SKM-1 (cell line): ENCODE measurements around the gene KCNQ2.

Experiments used
- DNase-seq: peaks from one replicate; lab custom pipeline; 2025; ENCODE audit not compliant: unreplicated experiment; lab: John Stamatoyannopoulos, UW

Gene KCNQ2

GRCh38 chr20:63455568-63455859, 16.9 kb downstream of the KCNQ2 start:
- DNase-seq: no peak

DNA sequence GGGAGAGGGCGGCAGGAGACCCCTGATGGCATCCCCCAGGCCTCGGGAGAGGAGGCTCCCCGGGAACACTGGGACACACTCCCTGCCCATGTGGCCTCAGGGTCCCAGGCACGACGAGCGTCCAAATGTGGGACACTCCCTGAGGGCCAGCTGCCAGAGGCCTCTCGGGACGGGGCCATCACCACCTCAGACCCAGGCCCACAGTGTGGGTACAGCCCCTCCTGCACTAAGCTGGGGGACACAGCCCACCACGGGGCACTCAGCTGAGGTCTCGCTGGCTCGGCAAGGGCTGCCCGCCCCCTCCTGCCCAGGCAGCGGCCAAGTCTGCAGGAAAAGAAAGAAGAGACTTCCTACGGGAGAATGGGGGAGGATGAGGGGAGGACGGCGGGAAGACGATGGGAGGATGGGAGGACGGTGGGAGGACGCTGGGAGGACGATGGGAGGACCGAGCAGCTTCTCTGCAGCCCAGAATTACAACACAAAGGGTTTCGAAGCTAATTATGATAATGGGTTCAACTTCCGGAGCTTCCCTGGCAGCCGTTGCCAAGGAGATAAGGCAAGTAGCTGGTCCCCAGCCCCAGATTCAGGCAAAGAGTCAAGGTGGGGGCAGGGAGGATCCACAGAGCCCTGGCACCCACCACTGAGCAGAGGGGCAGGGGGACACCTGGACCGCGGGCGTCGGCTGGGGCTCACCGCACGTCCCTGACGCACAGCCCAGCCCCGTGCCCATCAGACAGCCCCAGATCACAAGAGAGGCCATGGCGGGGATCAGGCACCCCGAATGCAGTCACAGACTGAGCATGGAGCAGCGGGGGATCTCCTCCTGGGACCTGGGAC, 17.5 kb downstream of the KCNQ2 start:
- DNase-seq: no peak

DNA sequence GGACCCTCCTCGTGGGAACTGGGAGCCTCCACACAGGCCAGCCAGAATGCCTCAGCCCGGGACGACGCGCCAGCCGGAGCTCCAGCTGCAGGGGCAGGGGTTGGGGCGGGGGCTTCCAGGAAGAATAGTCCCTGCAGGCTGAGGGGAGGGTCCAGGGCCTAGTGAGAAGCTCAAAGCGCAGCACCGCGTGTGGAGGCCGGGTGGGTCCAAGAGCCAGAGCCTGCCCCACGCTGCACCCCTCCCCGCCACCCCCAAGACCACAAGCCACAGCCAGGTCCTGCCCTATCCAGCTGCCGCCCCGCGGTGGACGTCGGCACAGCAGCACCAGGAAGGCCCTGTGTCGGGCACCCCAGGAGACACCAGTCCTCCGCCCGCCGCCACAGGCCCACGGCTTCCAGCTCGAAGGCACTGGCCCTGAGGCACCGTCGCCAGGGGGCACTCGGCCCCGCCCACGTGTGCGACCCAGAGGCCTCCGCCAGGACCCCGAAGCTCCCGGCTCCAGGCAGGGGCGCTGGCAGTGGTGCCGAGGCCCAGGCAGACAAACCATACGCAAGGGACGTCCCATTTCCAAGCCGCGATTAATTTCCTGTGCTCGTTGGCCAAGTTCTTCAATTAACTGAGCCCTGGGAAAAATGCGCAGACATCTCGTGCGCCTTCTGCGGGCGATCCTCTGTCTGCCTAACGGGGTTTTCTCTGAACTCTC, 19.5 kb downstream of the KCNQ2 start:
- no peak for DNase-seq

- DNase-seq: no peak
Measured at GRCh38 chr20:63452341-63452740, 20.1 kb downstream of the KCNQ2 start.

GRCh38 chr20:63451821-63452220, 20.6 kb downstream of the KCNQ2 start:
- no peak for DNase-seq

DNA sequence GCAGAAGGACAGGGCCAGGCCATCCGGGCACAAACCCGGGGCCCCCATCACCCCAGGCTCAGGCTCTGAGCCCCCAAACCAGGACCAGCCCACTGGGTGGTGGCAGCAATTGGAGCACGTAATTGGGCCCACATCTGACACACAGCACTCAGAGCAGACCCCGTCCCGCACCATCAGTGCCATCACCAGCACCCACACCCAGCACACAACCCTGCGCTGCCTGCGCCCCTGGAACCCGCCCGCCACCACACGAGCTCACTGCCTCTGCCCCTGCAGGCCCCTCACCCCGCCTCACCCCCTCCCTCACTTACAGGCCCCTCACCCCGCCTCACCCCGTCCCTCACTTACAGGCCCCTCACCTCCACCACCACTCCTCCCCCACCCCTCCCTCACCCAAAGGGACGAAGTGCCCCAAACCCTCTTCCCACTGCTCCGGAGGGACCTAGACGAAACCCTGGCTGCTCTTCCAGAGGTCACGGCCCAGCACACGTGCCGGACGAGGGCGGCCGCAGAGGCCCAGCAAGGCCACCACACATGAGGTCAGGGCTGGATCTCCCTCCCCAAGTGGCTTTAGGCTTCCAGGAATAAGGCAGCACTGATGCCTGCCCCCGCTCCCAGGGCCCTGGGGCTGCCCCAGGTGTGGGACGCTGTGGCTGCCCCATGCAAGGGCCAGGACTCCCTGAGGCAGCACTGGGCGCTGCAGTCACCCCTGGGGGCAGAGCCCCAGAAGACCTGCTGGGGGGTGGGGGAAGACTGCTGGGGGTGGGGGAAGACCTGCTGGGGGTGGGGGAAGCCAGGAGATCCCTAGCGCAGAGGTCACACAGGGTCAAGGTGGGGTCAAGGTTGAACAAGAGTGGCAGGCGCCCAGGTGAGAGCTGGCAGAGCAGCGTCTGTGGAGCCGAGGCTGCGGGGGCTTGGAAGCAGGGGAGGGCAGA, 22.4 kb downstream of the KCNQ2 start:
- no peak for DNase-seq

GRCh38 chr20:63449025-63449424, 23.4 kb downstream of the KCNQ2 start:
- no peak for DNase-seq

GRCh38 chr20:63448031-63448430, 24.4 kb downstream of the KCNQ2 start:
- DNase-seq: no peak

GRCh38 chr20:63447320-63447719, 25.1 kb downstream of the KCNQ2 start:
- no peak for DNase-seq

DNA sequence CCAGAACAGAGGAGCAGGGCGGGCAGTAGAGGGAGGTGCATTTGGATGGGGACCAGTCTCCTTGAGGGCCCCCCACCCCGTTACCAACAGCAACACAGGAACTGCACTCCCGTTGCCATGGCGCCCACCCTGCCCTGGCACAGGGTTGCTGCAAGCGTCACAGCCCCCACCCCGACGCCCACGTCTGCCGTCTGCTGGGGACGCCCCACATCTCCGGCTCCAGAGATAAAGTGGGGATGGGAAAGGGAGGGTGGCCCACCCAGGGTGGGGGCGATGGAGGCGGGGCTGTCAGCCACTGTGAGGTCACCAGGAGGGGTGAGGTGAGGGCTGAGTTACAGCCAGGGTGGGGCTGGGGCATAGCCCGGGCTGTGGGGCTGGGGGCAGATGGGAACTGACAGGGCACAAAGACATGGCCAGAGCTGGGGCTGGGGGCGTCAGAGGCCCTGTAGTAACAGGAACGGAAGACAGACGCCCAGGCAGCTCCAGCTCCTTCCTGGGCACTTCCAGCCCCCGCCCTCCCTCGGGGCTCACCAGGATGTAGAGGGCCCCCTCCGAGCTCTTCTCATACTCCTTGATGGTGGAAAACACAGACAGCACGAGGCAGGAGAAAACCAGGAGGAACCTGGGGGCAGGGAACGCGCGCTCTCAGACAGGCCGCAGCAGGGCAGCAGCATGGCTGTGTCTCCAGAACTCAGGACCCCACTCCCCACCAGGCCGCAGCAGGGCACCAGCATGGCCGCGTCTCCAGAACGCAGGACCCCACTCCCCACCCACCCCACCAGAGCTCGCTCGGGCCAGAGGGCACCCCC, 26.0 kb downstream of the KCNQ2 start:
- DNase-seq: no peak

- no peak for DNase-seq
Measured at GRCh38 chr20:63445075-63445734, 27.2 kb downstream of the KCNQ2 start.

- DNase-seq: no peak
Measured at GRCh38 chr20:63444548-63444947, 27.9 kb downstream of the KCNQ2 start.

DNA sequence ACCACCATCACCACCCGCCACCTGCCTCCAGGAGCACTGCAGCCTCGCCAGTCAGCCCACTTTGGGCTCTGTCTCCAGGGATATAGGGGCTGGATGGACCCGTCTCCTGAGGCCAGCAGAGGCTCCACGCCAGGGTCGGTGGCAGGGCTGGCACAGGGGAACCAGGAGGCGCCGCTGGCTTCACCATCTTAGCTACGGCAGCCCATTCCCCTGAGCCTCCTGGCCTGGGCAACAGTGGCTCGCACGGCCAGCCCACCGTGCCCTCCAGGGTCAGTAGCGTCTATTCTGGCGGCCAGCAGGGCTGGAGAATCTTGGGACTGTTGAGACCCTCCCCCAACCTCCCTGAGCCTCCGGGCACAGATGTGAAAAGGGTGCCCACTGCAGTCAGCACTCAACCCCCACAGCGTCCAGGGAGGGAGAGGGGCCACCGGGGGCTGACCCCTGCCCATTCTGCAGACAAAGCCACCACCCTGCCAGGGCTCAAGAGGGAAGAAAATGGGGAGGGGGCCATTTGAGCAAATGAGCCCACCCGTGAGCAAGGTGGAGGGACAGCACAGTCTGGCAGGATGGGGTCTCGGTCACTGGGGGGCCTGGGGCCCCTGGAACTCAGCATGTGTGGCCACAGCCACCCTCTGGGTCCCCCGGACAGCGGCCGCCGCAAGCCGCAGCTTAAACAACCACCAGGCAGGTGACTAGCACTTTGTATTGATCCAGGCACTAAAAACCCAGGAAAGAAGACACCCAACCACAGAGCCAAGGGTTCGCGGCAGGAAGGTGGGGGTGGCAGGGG, 28.7 kb downstream of the KCNQ2 start:
- DNase-seq: no peak

- DNase-seq: no peak
Measured at GRCh38 chr20:63442100-63442493, 30.4 kb downstream of the KCNQ2 start.

GRCh38 chr20:63441136-63442099, 31.0 kb downstream of the KCNQ2 start:
- DNase-seq: no peak

DNA sequence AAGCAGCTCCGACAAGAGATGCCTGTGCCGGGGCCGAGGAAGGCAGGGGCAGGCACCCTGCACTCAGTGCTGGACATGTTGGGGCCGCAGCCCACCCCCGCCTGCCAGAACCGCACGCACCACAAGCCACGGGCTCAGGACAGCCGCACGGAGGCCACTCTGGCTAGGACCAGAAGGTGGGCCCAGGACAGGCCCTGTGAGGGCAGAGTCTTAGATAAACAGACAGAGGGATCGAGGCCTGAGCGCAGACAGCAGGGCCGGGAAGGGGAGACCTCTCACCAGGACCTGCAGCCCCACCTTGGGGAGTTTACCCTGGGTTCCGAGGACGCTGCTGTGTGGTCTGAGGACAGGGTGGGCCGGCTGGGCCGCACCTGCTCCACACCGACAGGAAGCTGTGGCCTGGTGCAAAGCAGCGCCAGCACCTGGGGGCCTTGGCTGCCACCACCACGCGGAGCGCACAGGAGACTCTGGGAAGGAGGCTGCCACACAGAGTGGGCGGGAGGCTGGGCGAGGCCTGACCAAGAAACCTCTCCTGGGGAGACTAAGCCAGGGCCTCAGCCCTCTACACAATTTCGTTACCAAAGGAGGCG, 32.0 kb downstream of the KCNQ2 start:
- DNase-seq: no peak

DNA sequence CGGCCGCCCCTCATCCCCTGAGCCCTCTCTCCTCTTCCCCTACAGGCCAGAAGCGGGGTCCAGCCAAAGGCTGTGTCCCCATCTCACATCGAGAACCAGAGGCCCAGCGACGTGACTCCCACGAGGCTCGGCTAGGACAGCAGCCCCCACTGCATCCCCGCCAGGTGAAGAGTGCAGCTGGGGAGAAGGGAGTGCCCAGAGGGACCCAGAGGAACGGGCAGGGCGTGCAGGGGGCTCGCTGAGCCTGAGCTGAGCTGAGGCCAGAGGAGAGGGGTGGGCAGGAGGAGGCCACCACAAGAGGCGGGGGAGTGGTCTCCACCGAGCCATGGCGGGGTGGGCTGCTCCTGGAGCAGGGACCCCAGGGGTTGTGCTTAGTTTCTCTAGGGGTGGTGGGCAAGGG, 32.6 kb downstream of the KCNQ2 start:
- DNase-seq: no peak

GRCh38 chr20:63438121-63438520, 34.3 kb downstream of the KCNQ2 start:
- DNase-seq: no peak
